NCI-H524 (cell line): ENCODE results near the gene IRF4.
A peak's percentile ranks its signal among the peaks of the same experiment; 100 is the strongest.

Experiments used
- DNase-seq, 2 experiments: peaks; one replicate each; lab custom pipeline; 2025; lab: John Stamatoyannopoulos, UW

IRF4 gene

GRCh38 chr6:444653-445275 is 53.2 kb downstream of the IRF4 start:
- DNase-seq, result no peak

DNA sequence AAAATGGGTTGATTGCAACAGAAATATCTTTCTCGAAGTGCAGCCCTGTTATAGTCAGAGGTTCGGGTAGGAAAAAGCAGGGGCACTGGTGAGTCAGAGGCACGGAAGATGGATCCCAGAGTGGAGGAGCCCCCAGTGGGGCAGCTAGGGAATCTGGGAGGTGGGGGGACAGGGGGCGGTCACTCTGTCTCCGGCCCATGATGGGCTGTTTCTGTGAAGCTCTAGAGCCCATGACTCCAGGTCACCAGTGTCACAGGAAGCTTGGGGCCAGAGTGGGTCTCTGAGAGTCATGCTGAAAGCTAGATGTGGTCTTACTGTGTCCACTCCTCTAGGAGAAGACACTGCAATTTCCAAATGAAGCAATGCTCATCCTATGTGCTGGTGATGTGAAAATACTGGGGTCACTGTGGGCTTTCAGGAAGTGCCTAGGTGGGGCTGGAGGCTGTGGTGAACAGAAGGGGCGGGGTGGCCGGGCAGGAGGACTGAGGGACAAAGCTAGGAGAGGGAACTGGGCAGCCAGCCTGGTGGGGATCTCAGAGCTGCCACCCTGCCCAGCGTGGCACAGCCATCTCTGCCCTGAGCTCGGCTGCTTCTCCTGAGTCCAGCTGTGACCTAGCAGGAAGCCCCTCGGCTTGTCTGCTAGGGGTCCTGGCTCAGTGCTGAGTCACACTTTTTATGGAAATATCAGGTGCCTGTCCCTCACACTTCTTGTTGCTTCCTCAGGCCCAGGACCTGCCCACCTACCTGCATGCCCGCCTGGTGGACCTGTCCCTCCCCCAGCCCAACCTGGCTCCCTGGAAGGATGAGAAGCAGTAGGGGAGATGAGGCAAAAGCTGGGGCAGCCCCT is 54.2 kb downstream of the IRF4 start:
- DNase-seq, result no peak

GRCh38 chr6:446418-447366 is 55.1 kb downstream of the IRF4 start:
- no peak for DNase-seq

DNA sequence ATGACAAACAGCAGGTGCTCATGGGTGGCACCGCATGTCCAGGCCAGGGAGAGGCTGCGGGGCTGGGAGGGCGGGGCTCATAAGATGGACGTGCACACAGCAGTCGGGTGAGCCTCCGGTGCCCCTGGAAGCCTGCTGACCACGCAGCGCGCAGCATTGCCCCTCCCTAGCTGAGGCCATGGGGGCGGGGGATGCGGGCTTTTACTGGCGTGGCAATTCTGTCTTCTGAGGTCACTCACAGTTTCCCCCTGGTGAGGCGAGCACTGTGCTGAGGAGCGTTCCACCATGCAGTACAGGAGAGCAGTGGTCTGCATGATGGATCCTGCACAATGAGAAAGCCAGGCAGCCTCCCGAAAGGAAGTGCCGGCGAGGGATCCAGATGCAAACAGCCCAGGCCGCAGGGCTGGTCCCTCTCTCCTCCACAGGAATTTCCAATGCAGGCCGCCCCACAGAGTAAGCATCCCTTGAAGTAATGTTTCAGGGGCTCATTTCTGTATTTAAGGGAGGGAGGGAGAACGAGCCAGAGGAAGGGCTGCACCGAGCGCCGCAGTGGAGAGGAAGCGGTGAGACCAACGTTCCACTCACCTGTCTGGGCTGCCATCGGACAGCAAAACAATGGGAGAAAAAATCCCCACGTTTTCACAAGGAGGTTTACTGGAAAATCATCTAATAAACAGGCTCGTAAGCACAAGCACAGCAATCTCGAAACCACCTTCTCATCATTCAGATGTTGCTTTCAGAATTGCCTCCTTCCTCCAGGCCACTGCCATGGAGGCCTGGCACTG is 56.0 kb downstream of the IRF4 start:
- DNase-seq, result no peak

GRCh38 chr6:448296-449056 is 56.9 kb downstream of the IRF4 start:
- no peak for DNase-seq

- DNase-seq, result no peak
These were observed 57.5 kb downstream of the IRF4 start for GRCh38 chr6:449057-449430.

DNA sequence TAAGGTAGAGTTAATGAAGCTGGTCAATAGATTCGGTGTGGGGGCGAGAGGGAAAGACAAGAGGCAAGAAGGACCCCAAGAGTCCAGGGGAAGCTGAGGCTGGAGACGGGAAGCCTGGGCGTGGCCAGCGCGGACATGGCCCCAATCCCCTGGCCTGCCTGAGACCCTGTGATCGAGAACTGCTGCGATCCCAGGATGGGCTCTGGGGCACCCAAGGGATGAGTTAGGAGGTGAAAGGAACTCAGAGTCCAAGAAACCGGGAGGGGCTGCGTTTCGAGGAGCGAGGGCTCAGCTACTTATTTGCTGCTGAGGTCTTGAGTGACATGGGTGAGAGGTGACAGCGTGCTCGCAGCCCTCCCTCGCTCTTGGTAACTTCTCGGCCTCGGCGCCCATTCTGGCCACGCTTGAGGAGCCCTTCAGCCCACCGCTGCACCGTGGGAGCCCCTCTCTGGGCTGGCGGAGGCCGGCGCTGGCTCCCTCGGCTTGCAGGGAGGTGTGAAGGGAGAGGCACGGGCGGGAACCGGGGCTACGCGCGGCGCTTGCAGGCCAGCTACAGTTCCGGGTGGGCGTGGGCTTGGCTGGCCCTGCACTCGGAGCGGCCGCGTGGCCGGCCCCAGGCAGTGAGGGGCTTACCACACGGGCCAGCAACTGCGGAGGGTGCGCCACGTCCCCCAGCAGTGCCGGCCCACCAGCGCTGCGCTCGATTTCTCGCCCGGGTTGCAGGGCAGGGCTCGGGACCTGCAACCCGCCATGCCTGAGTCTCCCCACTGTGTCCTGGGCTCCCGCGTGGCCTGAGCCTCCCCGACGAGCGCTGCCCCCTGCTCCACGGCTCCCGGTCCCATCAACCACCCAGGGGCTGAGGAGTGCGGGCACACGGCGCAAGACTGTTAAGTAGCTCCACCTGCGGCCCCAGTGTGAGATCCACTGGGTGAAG is 58.2 kb downstream of the IRF4 start:
- no peak for DNase-seq

- no peak for DNase-seq
These were observed 59.8 kb downstream of the IRF4 start for GRCh38 chr6:451336-451735.

DNA sequence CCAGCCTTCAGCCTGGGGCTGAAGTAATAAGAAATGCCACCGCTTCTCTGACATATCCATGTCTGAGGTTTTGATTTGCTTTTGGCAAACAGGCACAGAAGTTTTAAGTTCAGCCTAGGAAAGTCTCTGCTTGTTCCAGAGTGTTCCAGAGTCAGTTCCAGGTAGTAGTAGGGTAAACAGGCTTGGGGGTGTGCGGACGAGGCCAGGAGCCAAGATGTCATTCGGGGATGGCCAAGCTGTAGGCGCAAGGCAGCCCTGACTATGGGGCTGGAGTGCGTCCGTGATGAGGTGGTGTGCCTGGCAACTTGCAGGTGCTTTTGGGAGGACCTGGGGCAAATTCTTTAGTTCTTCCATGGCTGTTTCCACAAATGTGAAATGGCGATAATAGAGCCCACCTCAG is 60.3 kb downstream of the IRF4 start:
- no peak for DNase-seq

DNA sequence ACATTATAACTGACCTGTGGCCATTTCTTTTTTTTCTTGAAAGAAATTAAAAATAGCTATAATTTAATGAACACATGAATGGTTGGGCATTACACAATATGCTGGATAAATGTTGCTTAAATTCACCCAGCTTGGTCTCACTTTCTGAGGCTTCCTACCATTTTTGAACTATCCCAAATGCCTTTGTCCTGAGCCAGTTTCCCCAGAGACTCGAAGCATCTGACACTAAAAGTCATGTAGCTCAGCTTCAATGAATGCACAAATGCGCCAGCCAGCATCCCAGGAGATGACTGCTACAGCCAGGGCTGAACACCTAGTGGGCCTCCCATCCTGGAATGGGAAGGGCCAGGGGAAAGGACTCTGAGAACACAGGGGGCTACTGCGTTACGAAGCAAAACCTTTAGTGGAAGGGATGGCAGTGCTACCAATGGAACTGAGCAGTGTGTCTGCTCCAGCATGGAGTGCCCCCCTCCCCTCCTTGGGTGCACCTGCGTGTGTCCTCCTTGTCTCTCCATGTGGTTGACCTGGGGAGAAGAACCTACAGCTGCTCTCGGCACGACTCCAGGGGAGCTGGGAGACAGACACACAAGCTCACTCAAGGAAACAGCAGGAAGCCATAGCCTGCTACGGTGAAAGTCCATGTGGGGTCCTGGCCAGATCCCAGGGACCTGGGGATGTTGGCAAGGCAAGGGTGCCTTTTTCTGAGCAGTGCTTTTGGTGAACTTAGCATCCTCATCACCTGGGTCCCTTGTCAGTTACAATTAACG is 60.9 kb downstream of the IRF4 start:
- peak in 1 of 2 experiments; percentile 43 for DNase-seq

DNA sequence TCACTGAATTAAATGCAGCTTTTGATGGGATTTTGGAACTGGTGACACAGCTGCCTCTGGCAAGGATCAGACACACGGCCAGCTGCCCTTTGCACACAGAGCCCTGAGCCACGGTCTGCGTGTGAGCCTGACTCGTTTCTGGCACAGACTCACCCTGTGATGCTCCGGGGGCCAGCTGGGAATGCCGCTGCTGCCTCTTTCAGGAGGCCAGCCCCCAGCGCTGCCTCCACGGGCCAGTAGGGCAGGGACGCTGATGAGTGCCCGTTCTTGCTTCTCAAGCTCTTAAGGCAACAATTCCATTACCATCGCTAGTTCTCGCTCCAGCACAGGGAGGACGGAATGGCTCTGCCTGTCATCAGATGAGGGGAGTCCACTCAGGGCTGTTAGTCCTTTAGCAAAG is 61.6 kb downstream of the IRF4 start:
- peak; percentile 24 to 57 for DNase-seq

- DNase-seq, result no peak
These were observed 62.8 kb downstream of the IRF4 start for GRCh38 chr6:454148-454991.

- DNase-seq, result no peak
These were observed 63.5 kb downstream of the IRF4 start for GRCh38 chr6:455006-455585.

DNA sequence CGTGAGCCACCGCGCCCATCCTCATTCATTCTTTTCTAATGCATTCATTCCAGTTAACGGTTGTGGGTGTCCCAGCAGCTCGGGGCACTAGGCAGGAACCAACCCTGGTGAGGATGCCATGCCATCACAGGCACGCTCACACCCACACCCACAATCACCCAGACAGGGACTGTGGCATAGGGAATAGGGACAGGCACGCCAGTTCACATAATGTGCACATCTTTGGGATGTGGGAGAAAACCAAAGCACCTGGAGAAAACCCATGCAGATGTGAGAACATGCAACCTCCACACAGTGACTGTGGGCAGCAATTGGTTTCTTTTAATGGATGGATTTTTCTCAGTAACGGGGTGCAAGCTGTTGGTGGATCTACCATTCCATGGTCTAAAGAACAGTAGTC is 64.3 kb downstream of the IRF4 start:
- DNase-seq, result no peak

DNA sequence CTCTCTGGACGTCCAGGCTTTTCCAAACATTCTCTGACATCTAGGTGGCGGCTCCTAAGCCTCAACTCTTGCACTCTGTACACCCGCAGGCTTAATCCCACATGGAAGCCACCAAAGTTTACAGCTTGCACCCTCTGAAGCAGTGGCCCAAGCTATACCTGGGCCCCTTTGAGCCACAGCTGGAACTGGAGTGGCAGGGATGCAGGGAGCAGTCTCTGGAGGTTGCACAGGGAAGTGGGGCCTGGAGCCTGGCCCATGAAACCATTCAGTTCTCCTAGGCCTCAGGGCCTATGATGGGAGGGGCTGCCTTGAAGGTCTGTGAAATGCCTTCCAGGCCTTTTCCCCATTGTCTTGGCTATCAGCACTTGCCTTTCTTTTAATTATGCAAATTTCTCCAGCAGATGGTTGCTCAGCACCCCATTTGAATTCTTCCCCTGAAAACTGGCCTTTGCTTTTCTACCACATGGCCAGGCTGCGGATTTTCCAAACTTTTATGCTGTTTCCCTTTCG is 64.9 kb downstream of the IRF4 start:
- no peak for DNase-seq

GRCh38 chr6:456887-457286 is 65.3 kb downstream of the IRF4 start:
- DNase-seq, result no peak
